ENCODE results near the gene MYO6. TPM values are rescaled to one million over a fixed set of nuclear protein-coding genes. Genes with fewer than 3 reads are reported as not detected.

Gene MYO6
- total RNA-seq, 4 donors from 2014 or later: 26.1 to 38.0 (median 34.8) TPM

GRCh38 chr6:75748003-75748742 is 866 bp upstream of the MYO6 start:
- WGBS, 2 donors: 9 to 14% methylated on average over 14 to 17 of the region's 17 CpGs
- intact Hi-C loops (cut with DNase I; ENCODE audit: low total_unique reads): no loop called here
- DNase-seq (ENCODE audit: low spot score in 2 of 2): no peak

DNA sequence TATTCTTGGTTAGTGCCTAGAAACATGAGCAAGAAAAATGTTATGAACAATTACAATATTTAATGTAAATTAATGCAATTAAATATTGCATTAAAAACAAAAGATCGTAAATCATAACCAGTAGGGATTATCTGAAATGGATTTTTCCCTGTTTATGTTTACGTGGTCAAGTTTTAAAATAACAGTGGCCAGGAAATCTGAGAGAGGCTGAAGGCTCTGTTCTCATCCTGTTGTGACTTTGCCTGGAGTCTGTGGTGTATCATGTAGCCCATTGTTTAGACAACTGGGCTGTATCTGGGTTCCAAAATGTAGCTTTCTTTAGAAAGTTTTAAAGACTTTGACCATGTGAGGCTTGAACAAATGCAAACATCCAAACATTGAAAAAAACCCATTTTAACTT is 2.4 kb downstream of the MYO6 start:
- no peak overlapping the region for H3K4me3 ChIP-seq (ENCODE audit: low read depth, poor library complexity, severe bottlenecking)
- intact Hi-C loops (cut with DNase I; ENCODE audit: low total_unique reads): no loop called here
- no peak for TF ChIP-seq POLR2A (IDR thresholded peaks at IDR 0.05)
- TF ChIP-seq, protein P1, sequence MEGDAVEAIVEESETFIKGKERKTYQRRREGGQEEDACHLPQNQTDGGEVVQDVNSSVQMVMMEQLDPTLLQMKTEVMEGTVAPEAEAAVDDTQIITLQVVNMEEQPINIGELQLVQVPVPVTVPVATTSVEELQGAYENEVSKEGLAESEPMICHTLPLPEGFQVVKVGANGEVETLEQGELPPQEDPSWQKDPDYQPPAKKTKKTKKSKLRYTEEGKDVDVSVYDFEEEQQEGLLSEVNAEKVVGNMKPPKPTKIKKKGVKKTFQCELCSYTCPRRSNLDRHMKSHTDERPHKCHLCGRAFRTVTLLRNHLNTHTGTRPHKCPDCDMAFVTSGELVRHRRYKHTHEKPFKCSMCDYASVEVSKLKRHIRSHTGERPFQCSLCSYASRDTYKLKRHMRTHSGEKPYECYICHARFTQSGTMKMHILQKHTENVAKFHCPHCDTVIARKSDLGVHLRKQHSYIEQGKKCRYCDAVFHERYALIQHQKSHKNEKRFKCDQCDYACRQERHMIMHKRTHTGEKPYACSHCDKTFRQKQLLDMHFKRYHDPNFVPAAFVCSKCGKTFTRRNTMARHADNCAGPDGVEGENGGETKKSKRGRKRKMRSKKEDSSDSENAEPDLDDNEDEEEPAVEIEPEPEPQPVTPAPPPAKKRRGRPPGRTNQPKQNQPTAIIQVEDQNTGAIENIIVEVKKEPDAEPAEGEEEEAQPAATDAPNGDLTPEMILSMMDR (IDR thresholded peaks at IDR 0.05): no peak
- WGBS, 2 donors: 59 to 80% methylated on average over 2 of the region's 2 CpGs
- DNase-seq (ENCODE audit: low spot score in 2 of 2): no peak

More at GRCh38 chr6:75748003-75748742, 866 bp upstream of the MYO6 start:
- TF ChIP-seq, protein P1 (IDR thresholded peaks at IDR 0.05): no peak
- no peak for TF ChIP-seq POLR2A (IDR thresholded peaks at IDR 0.05)
- H3K4me3 ChIP-seq (ENCODE audit: low read depth, poor library complexity, severe bottlenecking): peak overlapping the region; percentile 99

DNA sequence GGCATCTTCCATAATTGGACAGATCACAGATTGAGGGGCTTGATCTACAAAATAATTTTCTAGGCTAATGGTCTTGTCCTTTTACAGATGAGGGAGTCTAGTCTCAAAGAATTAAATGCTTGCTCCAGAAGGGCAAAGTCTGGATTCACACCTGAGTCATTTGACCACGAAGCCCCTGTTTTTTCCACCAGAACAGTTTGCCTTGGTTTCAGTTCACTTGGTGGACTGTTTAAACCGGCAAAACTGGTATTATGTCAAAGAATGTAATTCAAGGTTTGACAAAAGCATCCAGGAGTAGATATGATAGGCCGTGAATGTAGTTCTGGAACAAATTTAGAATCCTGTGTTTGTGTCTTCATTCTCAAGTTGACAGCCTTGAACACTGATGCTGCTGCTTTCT is 3.3 kb downstream of the MYO6 start:
- WGBS, 2 donors: 60 to 61% methylated on average over 3 of the region's 3 CpGs
- DNase-seq (ENCODE audit: low spot score in 2 of 2): no peak
- intact Hi-C loops (cut with DNase I; ENCODE audit: low total_unique reads): no loop called here
- no peak overlapping the region for H3K4me3 ChIP-seq (ENCODE audit: low read depth, poor library complexity, severe bottlenecking)
- TF ChIP-seq, protein P1 (IDR thresholded peaks at IDR 0.05): no peak

GRCh38 chr6:75755704-75756103 is 6.7 kb downstream of the MYO6 start:
- intact Hi-C loops (cut with DNase I; ENCODE audit: low total_unique reads): no loop called here
- WGBS, 2 donors: 87 to 89% methylated on average over 5 of the region's 5 CpGs
- TF ChIP-seq, protein P1 (IDR thresholded peaks at IDR 0.05): no peak
- TF ChIP-seq POLR2A (IDR thresholded peaks at IDR 0.05): no peak

GRCh38 chr6:75757295-75757694 is 8.3 kb downstream of the MYO6 start:
- H3K4me3 ChIP-seq (ENCODE audit: low read depth, poor library complexity, severe bottlenecking): no peak overlapping the region
- DNase-seq (ENCODE audit: low spot score in 2 of 2): no peak
- intact Hi-C loops (cut with DNase I; ENCODE audit: low total_unique reads): no loop called here
- TF ChIP-seq, protein P1 (IDR thresholded peaks at IDR 0.05): no peak
- TF ChIP-seq POLR2A (IDR thresholded peaks at IDR 0.05): no peak
- WGBS, 2 donors: 86 to 88% methylated on average over 3 of the region's 3 CpGs

More at GRCh38 chr6:75755704-75756103, 6.7 kb downstream of the MYO6 start:
- no peak for DNase-seq (ENCODE audit: low spot score in 2 of 2)
- no peak overlapping the region for H3K4me3 ChIP-seq (ENCODE audit: low read depth, poor library complexity, severe bottlenecking)

DNA sequence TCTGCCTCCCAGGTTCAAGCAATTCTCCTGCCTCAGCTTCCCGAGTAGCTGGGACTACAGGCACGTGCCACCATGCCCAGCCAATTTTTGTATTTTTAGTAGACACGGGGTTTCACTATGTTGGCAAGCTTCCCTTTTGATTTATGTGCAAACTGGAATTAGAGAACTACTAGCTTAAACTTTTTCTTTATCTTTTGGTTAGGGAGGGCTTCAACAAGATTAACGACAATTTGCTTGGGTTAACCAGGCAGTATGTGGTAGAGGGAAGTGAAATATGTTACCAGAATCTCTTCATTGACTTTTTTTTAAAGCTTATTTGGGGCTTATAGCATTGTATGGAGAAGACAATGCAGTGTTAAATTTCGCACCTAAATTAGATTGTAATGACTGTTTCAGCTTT is 9.0 kb downstream of the MYO6 start:
- WGBS, 2 donors: 59 to 68% methylated on average over 5 of the region's 5 CpGs
- intact Hi-C loops (cut with DNase I; ENCODE audit: low total_unique reads): no loop called here
- no peak for DNase-seq (ENCODE audit: low spot score in 2 of 2)
- H3K4me3 ChIP-seq (ENCODE audit: low read depth, poor library complexity, severe bottlenecking): no peak overlapping the region
- TF ChIP-seq, protein P1 (IDR thresholded peaks at IDR 0.05): no peak
- no peak for TF ChIP-seq POLR2A (IDR thresholded peaks at IDR 0.05)

Measured in lower leg skin (tissue), 4 donors.